GM19467 (cell line): ENCODE measurements around the gene EFR3B.
A peak's percentile ranks its signal among the peaks of the same experiment; 100 is the strongest.
"Not testable (repeated sequence)": the region's sequence is repeated elsewhere in the genome, so short reads cannot be mapped to it uniquely, and the experiment has no call there.

Experiments used
- ATAC-seq: cut with Tn5 transposase; IDR thresholded peaks from one replicate; pipeline ENCODE4 v1.9.1; 2021; ENCODE audit warnings: mild to moderate bottlenecking, moderate library complexity; ENCODE audit not compliant: unreplicated experiment

Gene EFR3B

GRCh38 chr2:25041928-25042320, at the start of gene EFR3B:
Gene EFR3B, plus strand, starts transcription at chr2:25042076. Its CDS starts 237 bp downstream, at chr2:25042313.
- peak; percentile 95 for ATAC-seq

- ATAC-seq = no peak
Measured at GRCh38 chr2:24993406-24994145, 48.3 kb upstream of the EFR3B start.

GRCh38 chr2:24994146-24994724, 47.6 kb upstream of the EFR3B start:
- ATAC-seq = no peak

GRCh38 chr2:24999097-24999496, 42.8 kb upstream of the EFR3B start:
- not testable (repeated sequence) for ATAC-seq

- ATAC-seq = no peak
Measured at GRCh38 chr2:25000036-25000435, 41.8 kb upstream of the EFR3B start.

GRCh38 chr2:25000503-25001324, 41.2 kb upstream of the EFR3B start:
- no peak for ATAC-seq

GRCh38 chr2:25001325-25001637, 40.6 kb upstream of the EFR3B start:
- ATAC-seq = no peak

GRCh38 chr2:25002066-25002465, 39.8 kb upstream of the EFR3B start:
- ATAC-seq = no peak

GRCh38 chr2:25009954-25010353, 31.9 kb upstream of the EFR3B start:
- no peak for ATAC-seq

GRCh38 chr2:25011342-25011741, 30.5 kb upstream of the EFR3B start:
- ATAC-seq = not testable (repeated sequence)

GRCh38 chr2:25014631-25015030, 27.2 kb upstream of the EFR3B start:
- ATAC-seq = no peak

GRCh38 chr2:25018681-25019080, 23.2 kb upstream of the EFR3B start:
- ATAC-seq = no peak

- ATAC-seq = no peak
Measured at GRCh38 chr2:25021791-25022362, 20.0 kb upstream of the EFR3B start.

GRCh38 chr2:25023333-25023732, 18.5 kb upstream of the EFR3B start:
- no peak for ATAC-seq

- no peak for ATAC-seq
Measured at GRCh38 chr2:25025229-25026007, 16.5 kb upstream of the EFR3B start.

- no peak for ATAC-seq
Measured at GRCh38 chr2:25026008-25026530, 15.8 kb upstream of the EFR3B start.

GRCh38 chr2:25029183-25029554, 12.7 kb upstream of the EFR3B start:
- no peak for ATAC-seq

- ATAC-seq = no peak
Measured at GRCh38 chr2:25030702-25031101, 11.2 kb upstream of the EFR3B start.

- ATAC-seq = no peak
Measured at GRCh38 chr2:25032094-25032493, 9.8 kb upstream of the EFR3B start.

- ATAC-seq = no peak
Measured at GRCh38 chr2:25032901-25033300, 9.0 kb upstream of the EFR3B start.

- no peak for ATAC-seq
Measured at GRCh38 chr2:25034081-25034480, 7.8 kb upstream of the EFR3B start.
